Measurements from ENCODE around the gene NELL2.
"Not testable (repeated sequence)": the region's sequence is repeated elsewhere in the genome, so short reads cannot be mapped to it uniquely, and the experiment has no call there.

The NELL2 gene

GRCh38 chr12:44774815-44775411 is 101.2 kb downstream of the NELL2 start:
- DNase-seq, result no peak

GRCh38 chr12:44771485-44772021 is 104.6 kb downstream of the NELL2 start:
- DNase-seq, result no peak

GRCh38 chr12:44765796-44766195 is 110.3 kb downstream of the NELL2 start:
- no peak for DNase-seq

GRCh38 chr12:44763021-44763420 is 113.1 kb downstream of the NELL2 start:
- DNase-seq, result no peak

- DNase-seq, result no peak
These were observed 116.8 kb downstream of the NELL2 start for GRCh38 chr12:44759289-44759688.

GRCh38 chr12:44750468-44750867 is 125.6 kb downstream of the NELL2 start:
- DNase-seq, result no peak

GRCh38 chr12:44749566-44749965 is 126.5 kb downstream of the NELL2 start:
- DNase-seq, result no peak

- DNase-seq, result no peak
These were observed 127.1 kb downstream of the NELL2 start for GRCh38 chr12:44748950-44749468.

GRCh38 chr12:44741292-44741980 is 134.7 kb downstream of the NELL2 start:
- not testable (repeated sequence) for DNase-seq

GRCh38 chr12:44738051-44738450 is 138.1 kb downstream of the NELL2 start:
- DNase-seq, result no peak

- no peak for DNase-seq
These were observed 147.5 kb downstream of the NELL2 start for GRCh38 chr12:44728566-44728965.

- DNase-seq, result no peak
These were observed 155.8 kb downstream of the NELL2 start for GRCh38 chr12:44720265-44720664.

GRCh38 chr12:44717612-44718011 is 158.5 kb downstream of the NELL2 start:
- no peak for DNase-seq

GRCh38 chr12:44716711-44717110 is 159.4 kb downstream of the NELL2 start:
- DNase-seq, result no peak

- no peak for DNase-seq
These were observed 164.4 kb downstream of the NELL2 start for GRCh38 chr12:44711736-44712135.

GRCh38 chr12:44709166-44709565 is 166.9 kb downstream of the NELL2 start:
- no peak for DNase-seq

GRCh38 chr12:44708218-44708617 is 167.9 kb downstream of the NELL2 start:
- DNase-seq, result no peak

GRCh38 chr12:44703182-44703910 is 172.8 kb downstream of the NELL2 start:
- DNase-seq, result no peak

- DNase-seq, result no peak
These were observed 178.6 kb downstream of the NELL2 start for GRCh38 chr12:44697511-44697910.

GRCh38 chr12:44696542-44696941 is 179.6 kb downstream of the NELL2 start:
- no peak for DNase-seq

GRCh38 chr12:44694017-44694416 is 182.1 kb downstream of the NELL2 start:
- DNase-seq, result no peak

GRCh38 chr12:44689587-44689986 is 186.5 kb downstream of the NELL2 start:
- DNase-seq, result no peak

GRCh38 chr12:44686821-44687432 is 189.2 kb downstream of the NELL2 start:
- DNase-seq, result not testable (repeated sequence)
